ENCODE results near the gene PRSS12. TPM values are rescaled to one million over a fixed set of nuclear protein-coding genes. Genes with fewer than 3 reads are reported as not detected.
A peak's percentile ranks its signal among the peaks of the same experiment; 100 is the strongest.
"Not testable (repeated sequence)": the region's sequence is repeated elsewhere in the genome, so short reads cannot be mapped to it uniquely, and the experiment has no call there.

Gene PRSS12
- polyA plus RNA-seq, 1 of the 3 experiments (the other 2 are of a cell fraction) = 137 TPM

DNA sequence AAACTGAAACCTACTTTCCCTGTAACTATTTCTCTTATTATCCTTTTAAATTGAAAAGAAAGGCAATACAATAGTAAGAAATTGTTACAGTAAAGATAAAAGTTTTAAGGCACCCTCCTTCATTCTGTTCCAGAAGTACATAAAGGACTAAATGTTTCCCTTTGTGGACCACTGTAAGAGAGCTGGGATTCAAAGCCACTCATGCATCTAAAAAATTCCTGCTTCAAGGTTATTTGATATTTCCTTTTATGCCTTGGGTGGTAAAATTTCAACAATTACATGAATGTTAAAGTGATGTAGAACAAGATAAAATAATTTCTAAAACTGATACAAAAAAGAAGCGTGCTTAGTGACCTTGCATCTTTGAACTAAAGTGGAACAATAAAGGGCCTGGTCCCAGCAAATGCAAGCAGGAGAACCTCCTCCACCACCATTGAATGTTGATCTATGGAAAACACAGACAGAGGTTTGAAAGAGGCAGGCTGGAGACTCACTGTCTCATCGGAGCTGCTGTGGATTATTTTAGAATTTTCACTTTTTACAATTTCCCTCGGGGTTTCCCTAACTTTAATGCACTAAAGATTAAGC is 42.3 kb upstream of the PRSS12 start:
- Histone ChIP-seq H3K9me2 (no peaks in the 10 kb centered on the region), H3K4me2 (peak overlapping the region; percentile 34), H3K9ac (peak overlapping the region; percentile 38; the same call in 1 of the 2 replicates), H3K9me3 (no peaks in the 10 kb centered on the region), H3K27ac (ENCODE audit: low read depth in 2 of 2, low read length in 1 of 2) (peak overlapping the region; percentile 9 to 34; a peak in 2 of 4 replicates), H3K27me3 (ENCODE audit: insufficient read depth) (no peaks in the 10 kb centered on the region), H3K4me1 (ENCODE audit: control insufficient read depth in 1 of 2, insufficient read depth in 2 of 2, low read depth in 1 of 2, low read length in 1 of 2) (peaks cover 18 to 19% of the 10 kb centered on the region in 2 experiments; a peak in 3 of 4 replicates), H3K36me3 (replicated peaks in 1 of 2; ENCODE audit: control insufficient read depth in 1 of 2, insufficient read depth in 2 of 2, low read length in 1 of 2) (no peaks in the 10 kb centered on the region), H3F3A (replicated peaks; ENCODE audit: insufficient read depth) (no peaks in the 10 kb centered on the region), H4K20me1 (ENCODE audit: insufficient read depth) (no peaks in the 10 kb centered on the region), H2AFZ (ENCODE audit: low read depth) (peak overlapping the region; percentile 90), H3K4me3 (ENCODE audit: low read depth in 2 of 2, low read length in 1 of 2) (no peak overlapping the region), H3K79me2 (ENCODE audit: insufficient read depth) (no peaks in the 10 kb centered on the region)
- no peak for DNase-seq
- POLR2A ChIA-PET = no interaction called here
- no peak for TF ChIP-seq TAF1 (IDR thresholded peaks at IDR 0.05; ENCODE audit: borderline replicate concordance, low read depth, low read length)
- TF ChIP-seq EZH2phosphoT487 (IDR thresholded peaks at IDR 0.05; ENCODE audit: borderline replicate concordance, low read depth) = no peak
- TF ChIP-seq POLR2AphosphoS5 (IDR thresholded peaks at IDR 0.05; ENCODE audit: low read depth, low read length) = no peak
- TF ChIP-seq, protein P1, sequence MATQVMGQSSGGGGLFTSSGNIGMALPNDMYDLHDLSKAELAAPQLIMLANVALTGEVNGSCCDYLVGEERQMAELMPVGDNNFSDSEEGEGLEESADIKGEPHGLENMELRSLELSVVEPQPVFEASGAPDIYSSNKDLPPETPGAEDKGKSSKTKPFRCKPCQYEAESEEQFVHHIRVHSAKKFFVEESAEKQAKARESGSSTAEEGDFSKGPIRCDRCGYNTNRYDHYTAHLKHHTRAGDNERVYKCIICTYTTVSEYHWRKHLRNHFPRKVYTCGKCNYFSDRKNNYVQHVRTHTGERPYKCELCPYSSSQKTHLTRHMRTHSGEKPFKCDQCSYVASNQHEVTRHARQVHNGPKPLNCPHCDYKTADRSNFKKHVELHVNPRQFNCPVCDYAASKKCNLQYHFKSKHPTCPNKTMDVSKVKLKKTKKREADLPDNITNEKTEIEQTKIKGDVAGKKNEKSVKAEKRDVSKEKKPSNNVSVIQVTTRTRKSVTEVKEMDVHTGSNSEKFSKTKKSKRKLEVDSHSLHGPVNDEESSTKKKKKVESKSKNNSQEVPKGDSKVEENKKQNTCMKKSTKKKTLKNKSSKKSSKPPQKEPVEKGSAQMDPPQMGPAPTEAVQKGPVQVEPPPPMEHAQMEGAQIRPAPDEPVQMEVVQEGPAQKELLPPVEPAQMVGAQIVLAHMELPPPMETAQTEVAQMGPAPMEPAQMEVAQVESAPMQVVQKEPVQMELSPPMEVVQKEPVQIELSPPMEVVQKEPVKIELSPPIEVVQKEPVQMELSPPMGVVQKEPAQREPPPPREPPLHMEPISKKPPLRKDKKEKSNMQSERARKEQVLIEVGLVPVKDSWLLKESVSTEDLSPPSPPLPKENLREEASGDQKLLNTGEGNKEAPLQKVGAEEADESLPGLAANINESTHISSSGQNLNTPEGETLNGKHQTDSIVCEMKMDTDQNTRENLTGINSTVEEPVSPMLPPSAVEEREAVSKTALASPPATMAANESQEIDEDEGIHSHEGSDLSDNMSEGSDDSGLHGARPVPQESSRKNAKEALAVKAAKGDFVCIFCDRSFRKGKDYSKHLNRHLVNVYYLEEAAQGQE (IDR thresholded peaks at IDR 0.05; ENCODE audit: low read depth, low read length) = no peak
- TF ChIP-seq, protein P2, sequence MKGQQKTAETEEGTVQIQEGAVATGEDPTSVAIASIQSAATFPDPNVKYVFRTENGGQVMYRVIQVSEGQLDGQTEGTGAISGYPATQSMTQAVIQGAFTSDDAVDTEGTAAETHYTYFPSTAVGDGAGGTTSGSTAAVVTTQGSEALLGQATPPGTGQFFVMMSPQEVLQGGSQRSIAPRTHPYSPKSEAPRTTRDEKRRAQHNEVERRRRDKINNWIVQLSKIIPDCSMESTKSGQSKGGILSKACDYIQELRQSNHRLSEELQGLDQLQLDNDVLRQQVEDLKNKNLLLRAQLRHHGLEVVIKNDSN (IDR thresholded peaks at IDR 0.05; ENCODE audit: borderline replicate concordance, low read depth) = no peak
- TF ChIP-seq SMC3 (IDR thresholded peaks at IDR 0.05; ENCODE audit: low read depth, low read length) = no peak
- TF ChIP-seq JUND (IDR thresholded peaks at IDR 0.05) = no peak
- TF ChIP-seq MEF2A (IDR thresholded peaks at IDR 0.05; ENCODE audit: borderline replicate concordance, low read depth) = no peak
- TF ChIP-seq, protein P3, sequence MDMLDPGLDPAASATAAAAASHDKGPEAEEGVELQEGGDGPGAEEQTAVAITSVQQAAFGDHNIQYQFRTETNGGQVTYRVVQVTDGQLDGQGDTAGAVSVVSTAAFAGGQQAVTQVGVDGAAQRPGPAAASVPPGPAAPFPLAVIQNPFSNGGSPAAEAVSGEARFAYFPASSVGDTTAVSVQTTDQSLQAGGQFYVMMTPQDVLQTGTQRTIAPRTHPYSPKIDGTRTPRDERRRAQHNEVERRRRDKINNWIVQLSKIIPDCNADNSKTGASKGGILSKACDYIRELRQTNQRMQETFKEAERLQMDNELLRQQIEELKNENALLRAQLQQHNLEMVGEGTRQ (IDR thresholded peaks at IDR 0.05; ENCODE audit: borderline replicate concordance, low read depth, low read length) = no peak
- TF ChIP-seq GABPA (IDR thresholded peaks at IDR 0.05; ENCODE audit: low read depth) = no peak
- TF ChIP-seq, protein P4, sequence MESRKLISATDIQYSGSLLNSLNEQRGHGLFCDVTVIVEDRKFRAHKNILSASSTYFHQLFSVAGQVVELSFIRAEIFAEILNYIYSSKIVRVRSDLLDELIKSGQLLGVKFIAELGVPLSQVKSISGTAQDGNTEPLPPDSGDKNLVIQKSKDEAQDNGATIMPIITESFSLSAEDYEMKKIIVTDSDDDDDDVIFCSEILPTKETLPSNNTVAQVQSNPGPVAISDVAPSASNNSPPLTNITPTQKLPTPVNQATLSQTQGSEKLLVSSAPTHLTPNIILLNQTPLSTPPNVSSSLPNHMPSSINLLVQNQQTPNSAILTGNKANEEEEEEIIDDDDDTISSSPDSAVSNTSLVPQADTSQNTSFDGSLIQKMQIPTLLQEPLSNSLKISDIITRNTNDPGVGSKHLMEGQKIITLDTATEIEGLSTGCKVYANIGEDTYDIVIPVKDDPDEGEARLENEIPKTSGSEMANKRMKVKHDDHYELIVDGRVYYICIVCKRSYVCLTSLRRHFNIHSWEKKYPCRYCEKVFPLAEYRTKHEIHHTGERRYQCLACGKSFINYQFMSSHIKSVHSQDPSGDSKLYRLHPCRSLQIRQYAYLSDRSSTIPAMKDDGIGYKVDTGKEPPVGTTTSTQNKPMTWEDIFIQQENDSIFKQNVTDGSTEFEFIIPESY (IDR thresholded peaks at IDR 0.05; ENCODE audit: borderline replicate concordance, low read depth) = no peak
- no peak for TF ChIP-seq FOXM1 (IDR thresholded peaks at IDR 0.05; ENCODE audit: low read depth)
- no peak for TF ChIP-seq RAD21 (IDR thresholded peaks at IDR 0.05; ENCODE audit: low read length)
- TF ChIP-seq CHD2 (IDR thresholded peaks at IDR 0.05; ENCODE audit: low read length, partially characterized antibody) = no peak
- TF ChIP-seq RCOR1 (IDR thresholded peaks at IDR 0.05; ENCODE audit: low read length) = no peak
- no peak for TF ChIP-seq TCF12 (IDR thresholded peaks at IDR 0.05)
- CTCF ChIA-PET = no interaction called here
- 22% methylated on average over 3 of the region's 3 CpGs for WGBS (ENCODE audit: low lambda C conversion rate)

DNA sequence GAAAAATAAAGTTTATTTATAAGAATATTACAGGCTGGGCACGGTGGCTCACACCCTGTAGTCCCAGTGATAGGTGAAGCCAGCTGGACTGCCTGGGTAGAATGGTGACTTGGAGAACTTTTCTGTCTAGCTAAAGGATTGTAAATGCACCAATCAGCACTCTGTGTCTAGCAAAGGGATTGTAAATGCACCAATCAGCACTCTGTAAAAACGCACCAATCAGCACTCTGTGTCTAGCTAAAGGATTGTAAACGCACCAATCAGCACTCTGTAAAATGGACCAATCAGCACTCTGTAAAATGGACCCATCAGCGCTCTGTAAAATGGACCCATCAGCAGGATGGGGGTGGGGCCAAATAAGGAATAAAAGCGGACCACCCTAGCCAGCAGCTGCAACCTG is 39.7 kb upstream of the PRSS12 start:
- 79% methylated on average over 5 of the region's 5 CpGs for WGBS (ENCODE audit: low lambda C conversion rate)
- H3K9me3 ChIP-seq; H3K9me2 ChIP-seq; POLR2A ChIA-PET; H2AFZ ChIP-seq (ENCODE audit: low read depth); H4K20me1 ChIP-seq (ENCODE audit: insufficient read depth); H3K4me3 ChIP-seq (ENCODE audit: low read depth in 2 of 2, low read length in 1 of 2); H3K79me2 ChIP-seq (ENCODE audit: insufficient read depth); H3K27me3 ChIP-seq (ENCODE audit: insufficient read depth); DNase-seq; H3K36me3 ChIP-seq (replicated peaks in 1 of 2; ENCODE audit: control insufficient read depth in 1 of 2, insufficient read depth in 2 of 2, low read length in 1 of 2); H3K27ac ChIP-seq (ENCODE audit: low read depth in 2 of 2, low read length in 1 of 2); H3F3A ChIP-seq (replicated peaks; ENCODE audit: insufficient read depth); H3K4me2 ChIP-seq; H3K9ac ChIP-seq: not testable (repeated sequence)
- H3K4me1 ChIP-seq (ENCODE audit: control insufficient read depth in 1 of 2, insufficient read depth in 2 of 2, low read depth in 1 of 2, low read length in 1 of 2) = peaks cover 13 to 17% of the 10 kb centered on the region in 2 experiments; a peak in 3 of 4 replicates
- CTCF ChIA-PET = interaction anchor here (0.6 kb wide), 1 partner anchor 39 kb away, joined by 3 read pairs; no protein-coding TSS in a partner anchor
